Activated CD8-positive, alpha-beta memory T cell treated with anti-CD3 and anti-CD28 coated beads, Interleukin-2, amount 50 U/mL, for 24 hours (primary cell): ENCODE measurements around the gene SLC25A25.
"Not testable (repeated sequence)": the region's sequence is repeated elsewhere in the genome, so short reads cannot be mapped to it uniquely, and the experiment has no call there.

Source experiments
- DNase-seq: peaks from one replicate; pipeline ENCODE4 v3.0.0-alpha.2; 2020; ENCODE audit errors: extremely low read depth

The SLC25A25 gene

DNA sequence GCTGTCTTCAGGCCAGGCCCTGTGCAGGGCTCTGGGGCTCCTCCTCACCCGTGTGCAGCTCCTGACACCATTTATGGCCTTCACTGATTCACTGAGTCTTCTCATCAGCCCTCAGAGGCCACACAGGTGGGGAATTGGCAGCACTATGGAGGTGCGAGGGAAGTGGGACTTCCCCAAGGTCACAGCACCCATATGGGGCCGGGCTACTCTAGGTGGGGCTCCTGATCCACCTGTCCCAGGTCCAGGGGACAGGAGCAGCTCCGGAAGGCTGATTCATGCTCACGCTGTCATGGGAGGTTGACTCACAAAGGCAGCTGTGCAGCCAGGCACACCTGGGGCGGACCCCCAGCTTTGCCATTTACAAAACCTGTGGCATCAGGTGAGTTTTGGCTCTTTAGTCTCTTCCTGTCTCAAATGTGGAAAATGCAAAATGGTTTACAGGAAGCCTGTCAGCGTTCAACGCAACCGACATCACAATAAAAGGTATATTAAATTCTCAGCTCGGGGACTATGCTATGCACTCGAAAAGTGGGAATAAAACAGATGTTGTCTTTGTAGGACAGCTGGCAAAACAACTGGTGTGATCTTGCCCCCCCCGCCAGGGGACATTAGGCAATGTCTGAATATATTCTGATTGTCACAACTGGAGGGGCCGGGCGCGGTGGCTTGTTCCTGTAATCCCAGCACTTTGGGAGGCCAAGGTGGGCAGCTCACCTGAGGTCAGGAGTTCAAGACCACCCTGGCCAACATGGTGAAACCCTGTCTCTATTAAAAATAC, 15.9 kb upstream of the SLC25A25 start:
- no peak for DNase-seq

DNA sequence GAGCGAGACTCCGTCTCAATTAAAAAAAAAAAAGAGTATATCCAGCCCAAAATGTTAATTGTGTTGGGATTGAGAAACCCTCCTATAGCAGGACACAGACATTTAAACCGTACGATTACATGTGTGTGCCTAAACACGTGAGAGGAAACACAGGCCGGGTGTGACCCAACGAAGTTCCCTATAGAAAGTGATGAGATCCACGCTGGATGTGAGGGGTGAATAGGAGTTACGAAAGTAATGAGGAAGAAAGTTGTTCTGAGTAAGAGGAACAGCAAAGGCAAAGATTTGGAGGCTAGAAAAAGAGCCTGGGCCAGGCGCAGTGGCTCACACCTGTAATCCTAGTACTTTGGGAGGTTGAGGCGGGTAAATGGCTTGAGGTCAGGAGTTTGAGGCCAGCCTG, 14.5 kb upstream of the SLC25A25 start:
- no peak for DNase-seq

DNA sequence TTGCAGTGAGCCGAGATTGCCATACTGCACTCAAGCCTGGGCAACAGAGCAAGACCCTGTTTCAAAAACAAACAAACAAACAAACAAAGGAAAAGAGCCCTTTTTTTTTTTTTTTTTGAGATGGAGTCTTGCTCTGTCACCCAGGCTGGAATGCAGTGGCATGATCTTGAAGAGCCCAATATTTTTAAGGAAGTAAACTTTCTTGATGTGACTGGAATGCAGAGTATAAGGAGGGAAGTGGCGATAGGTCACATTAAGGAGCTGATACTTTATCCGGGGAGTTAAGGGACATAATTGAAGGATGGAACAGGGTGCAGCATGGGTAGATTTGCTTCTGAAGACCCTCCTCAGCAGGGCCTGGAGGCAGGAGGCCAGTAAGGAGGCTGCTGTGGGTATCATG, 13.9 kb upstream of the SLC25A25 start:
- no peak for DNase-seq

DNA sequence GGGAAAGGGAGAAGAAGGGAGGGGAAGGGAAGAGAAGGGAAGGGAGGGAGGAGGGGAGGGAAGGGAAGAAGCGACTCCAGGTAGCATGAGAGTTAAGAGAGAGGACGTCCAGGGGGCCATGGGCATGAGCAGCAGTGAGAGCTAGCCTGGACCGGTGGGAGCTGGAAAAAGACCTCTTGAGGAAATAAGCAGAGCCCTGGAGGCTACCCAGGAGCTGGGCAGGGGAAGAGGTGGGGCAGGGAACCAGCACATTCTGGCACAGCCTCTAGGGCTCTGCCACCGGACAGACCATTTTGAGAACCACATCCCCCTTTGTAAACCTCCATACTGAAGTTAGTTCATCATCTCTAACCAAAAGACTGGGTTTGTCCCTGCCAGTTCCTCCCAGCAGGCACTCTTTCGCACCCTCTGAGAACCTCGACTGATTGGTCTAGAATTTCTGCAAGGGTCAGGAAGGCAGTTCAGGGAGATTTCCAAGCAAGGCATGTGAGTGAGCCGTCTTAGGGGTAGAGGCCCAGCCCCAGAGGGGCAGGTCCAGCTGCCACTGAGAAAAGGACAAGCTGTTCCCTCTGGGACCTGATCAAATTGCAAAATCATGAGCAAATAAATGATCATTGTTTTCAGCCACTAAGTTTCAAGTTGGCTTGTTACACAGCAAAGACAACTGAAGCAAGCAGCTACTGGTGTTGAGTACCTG, 12.5 kb upstream of the SLC25A25 start:
- no peak for DNase-seq

DNA sequence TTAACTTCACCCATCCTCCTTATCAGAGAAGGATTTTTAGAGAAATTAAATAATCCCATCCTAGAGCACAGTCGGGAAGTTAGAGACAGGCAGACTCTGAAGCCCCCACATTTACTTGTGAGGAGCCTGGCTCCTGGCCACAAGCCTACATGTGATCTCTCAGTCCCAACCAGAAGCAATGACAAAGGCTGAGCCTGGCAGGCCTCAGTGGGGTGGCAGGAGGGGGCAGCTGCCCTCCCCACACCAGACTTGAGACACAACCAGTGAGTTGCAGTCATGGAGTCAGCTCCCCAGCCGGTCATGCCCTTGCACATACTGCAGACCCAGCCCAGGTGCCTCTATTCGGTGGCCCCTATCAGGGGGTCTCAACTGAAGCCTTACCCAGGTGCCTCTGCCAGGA, 11.9 kb upstream of the SLC25A25 start:
- DNase-seq = no peak

DNA sequence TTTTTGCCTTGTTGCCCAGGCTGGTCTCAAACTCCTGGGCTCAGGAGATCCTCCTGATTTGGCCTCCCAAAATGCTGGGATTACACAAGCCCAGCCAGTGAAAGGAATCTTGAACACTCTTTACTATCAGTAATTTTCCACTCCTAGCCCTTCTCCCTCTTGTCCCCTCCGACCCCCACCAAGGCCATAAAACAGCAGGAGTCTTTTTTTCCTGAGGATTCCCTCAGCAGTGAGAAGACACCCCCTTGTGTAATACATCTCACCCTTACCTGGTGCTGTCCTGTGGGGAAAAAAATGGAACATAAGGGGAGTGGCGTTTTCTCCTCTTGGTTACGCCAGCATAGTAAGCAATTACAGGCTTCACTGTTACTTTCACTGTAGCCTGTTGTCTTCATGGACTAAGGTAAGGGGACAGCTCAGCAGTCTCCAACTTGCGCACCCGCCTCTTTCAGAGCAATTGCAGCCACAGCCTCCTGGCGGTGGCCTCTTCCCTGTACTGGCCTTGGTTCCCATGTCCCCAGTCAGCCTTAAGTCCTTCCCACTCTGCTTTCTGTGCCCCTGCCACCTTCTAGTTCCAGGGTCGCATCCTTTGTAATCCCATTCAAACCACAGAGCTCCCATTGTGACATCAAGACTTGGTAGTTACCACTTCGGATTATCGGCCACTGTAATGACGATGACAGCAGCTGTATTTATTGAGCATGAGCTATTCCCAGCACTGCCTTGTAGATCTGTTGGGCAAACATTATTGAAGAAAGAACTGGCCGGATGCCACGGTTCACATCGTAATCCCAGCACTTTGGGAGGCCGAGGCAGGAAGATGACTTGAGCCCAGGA, 10.9 kb upstream of the SLC25A25 start:
- DNase-seq = no peak

DNA sequence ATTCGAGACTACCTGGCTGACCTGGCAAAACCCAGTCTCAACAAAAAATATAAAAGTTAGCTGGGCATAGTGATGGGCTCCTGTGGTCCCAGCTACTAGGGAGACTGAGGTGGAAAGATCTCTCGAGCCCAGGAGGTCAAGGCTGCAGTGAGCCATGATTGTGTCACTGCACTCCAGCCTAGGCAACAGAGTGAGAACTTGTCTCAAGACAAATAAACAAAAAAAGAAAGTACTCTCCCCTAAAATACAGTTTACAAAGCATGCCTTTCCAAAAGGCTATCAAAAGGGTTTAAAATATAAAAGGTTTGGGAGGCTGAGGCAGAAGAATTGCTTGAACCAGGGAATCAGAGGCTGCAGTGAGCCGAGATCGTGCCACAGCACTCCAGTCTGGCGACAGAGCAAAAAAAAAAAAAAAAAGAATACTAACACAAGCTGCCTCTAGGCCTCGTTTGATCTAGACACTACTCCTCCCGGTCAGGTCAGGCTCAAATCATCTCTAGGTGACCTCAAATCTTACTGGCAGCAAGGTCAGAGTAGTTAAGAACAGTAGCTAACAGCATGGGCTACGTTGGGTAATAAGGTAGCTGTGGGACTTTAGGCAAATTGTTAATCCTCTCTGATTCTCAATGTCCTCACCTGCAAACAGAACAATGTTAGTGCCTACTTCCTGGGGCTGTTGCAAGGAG, 10.2 kb upstream of the SLC25A25 start:
- DNase-seq = no peak

DNA sequence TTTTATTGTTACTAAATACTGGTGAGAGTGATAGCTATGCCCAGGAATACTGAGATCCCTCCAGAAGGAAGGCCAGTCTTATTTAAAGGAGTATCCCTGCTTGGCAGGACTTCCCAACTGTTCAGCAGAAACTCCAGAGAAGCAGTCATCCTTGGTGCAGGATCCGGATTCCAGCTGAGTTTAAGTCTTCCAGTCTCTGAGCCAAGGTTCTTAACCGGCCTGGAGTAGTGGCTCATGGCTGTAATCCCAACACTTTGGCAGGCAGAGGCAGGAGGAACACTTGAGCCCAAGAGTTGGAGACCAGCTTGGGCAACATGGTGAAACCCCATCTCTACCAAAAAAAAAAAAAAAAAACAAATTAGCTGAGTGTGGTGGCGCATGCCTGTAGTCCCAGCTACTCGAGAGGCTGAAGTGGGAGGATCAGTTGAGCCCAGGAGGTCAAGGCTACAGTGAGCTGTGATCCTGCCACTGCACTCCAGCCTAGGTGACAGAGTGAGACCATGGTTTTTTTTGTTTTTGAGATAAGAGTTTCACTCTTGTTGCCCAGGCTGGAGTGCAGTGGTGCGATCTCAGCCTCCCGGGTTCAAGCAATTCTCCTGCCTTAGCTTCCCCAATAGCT, 8.6 kb upstream of the SLC25A25 start:
- no peak for DNase-seq

DNA sequence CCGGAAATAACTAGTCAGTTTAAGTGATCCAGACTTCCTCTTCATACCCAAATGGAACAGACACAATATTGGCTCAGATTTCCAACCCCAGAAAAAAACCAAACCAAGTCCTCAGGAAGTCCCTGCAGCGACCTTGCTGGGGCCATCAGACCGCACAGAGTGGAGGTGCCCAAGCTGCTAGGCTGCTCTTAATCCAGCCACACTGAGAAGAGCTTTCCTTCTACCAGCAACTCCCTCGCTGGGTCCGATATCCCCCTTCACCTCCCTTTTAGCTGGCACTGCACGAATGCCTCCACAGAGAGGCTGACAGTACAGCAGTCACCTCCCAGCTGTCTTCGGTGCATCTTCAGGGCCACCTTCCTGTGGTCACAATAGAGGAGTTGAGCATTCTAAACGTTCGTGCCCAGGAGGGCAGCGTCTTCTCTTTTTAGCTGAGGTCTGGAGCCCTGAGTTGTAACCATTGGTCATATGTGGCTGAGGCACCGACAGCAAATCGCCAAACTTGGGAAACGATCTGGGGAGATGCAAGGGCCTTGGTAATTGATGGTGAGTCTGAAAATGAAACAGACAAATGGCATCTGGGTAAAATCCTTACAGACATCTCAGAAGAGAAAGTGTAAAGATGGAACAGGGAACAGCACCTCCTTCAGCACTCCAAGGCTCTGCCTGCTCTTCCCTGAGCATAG, 6.6 kb upstream of the SLC25A25 start:
- no peak for DNase-seq

DNA sequence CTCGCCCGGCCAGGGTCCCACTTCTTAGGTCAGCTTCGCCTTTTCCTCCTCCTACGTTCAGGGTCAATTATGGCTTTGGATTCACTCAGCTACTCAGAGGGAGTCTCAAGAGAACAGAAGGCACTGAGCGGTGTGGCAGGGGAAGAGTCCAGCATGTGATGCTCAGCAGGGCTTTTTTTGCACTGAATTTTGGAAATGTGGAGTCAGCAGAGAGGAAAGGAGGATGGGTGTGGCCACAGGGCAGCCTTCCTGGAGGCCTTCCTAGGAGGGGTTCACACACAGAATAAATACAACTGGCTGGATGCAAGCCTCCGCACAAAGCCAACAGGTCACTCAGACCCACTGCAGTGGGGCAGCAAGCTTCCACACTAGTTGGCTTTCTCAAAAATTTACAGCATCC, 5.8 kb upstream of the SLC25A25 start:
- no peak for DNase-seq

DNA sequence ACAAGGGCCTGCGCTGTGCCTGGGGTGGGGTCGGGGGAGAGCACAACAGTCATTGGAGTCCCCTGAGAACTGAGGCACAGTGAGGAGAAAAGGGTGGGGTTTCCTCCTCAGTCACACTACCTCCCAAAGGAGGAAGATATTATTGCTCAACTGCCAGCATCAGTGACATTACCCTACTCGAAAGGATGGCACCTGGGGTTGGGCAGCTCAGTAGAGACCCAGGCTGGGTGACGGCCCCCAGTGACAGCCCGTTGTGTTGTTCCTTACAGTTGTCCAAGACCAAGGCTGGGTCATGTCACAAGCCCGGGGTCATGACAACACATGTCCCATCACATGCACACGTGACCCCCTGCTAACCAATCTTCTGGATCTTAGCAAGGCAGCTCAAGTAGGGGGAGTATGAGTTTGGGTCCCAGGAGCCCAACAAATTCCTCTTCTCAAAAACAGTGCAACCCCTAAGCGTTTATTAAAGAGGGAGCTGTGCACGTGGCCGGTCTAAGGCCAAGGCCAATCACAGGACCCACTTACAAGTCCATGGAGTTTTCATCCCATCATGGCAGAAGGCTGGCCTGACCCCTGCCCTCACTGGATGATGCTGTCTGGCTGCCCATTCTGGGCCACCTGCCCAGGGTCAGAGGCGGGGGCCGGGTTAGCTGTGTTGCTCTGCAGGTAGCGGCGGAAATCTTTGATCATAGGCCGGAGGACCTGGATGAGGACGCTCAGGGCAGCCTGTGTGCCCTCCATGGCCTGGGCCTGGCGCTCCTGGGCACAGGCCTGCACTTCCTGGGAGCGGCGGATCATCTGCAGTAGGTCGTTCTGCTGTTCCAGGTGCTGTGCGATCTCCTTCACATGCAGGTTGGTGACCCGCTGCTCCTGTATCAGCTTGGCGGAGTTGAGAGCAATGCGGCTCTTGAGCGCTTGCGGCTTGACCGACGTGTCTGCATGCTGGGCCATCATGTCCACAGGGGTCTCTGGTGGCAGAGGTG, 4.9 kb upstream of the SLC25A25 start:
- no peak for DNase-seq

DNA sequence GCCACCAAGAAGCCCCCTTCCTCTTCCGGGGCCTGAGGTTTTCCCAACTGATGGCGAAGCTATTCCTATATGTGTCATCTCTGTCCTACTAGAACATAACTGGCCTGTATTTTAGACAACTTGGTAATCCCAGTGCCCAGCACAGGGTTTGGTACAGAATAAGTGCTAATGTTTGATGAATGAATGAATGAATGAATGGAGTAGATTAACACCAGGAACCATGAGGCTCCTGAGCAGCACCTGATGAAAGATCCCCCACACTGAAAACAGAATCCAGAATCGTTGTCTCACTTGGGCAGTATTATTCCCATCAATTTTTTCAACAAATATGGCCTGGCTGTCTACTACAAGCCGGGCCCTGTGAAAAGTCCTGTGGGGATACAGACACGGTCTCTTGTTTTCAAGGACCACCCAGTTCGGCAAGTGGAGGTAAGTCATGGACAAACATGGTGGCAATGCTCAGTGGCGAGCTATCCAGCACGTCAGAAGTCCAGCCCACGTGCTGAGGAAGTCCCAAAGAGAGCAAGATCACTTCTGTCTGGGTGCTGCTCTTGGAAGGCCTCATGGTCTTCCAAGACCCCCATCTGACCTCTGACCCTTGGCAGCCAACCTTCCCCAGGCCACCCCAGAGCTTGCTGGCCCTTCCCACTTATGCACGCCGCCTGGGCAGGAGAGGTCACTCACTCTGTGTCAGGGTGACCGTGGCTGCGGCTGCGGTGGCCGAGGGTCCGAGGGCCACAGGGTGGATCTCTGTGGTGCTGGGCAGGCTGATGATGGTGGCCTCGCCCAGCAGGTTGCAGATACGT, 1.9 kb upstream of the SLC25A25 start:
- DNase-seq = no peak

DNA sequence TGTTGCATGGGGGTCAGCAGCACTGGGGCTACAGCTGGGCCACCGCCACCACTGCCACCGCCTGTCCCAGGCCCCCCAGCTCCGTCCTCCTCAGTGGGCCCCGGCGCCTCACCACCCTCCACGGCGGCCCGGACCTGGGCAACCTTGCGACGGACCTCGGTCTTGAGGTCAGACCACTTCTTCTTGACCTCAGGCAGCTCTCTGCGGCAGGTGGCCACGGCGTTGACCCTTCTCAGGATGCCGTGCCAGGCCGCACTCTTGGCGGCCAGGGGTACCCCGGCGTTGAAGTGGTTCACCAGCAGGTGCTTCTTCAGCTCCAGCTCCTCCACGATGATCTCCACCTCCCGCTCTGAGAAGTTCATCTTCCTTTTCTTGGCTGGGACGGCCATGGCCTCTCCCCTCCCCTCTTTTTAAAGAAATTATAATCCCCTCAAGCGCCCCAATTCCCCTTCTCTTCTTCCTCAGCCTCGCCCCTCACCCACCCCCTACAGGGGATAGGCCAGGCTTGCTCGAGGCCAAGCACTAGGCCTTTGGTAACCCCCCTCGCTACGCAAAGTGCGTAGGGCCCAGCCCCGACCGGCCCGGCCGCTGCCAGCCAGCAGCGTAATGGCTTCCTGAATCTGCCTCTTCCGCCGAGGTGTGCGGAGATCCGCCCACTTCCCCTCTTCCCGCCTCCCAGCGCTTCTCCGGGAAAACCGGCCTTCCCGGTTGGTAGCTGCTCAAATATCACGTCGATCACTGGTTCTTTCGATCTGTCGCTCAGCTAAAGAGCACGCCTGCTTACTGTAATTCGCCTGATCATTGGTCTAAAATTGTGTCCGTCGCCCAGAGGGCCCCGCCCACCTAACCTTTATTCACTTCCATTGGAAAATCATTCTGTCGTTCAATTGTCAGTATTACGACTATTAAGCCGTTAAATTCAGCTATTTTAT, 1.1 kb upstream of the SLC25A25 start, which contains the start of gene NAIF1:
Gene NAIF1 (minus strand): TSS at position 608 of the 932 bp plus-strand sequence. CDS start 219 bp downstream, at position 389.
- DNase-seq = peak; percentile 84

DNA sequence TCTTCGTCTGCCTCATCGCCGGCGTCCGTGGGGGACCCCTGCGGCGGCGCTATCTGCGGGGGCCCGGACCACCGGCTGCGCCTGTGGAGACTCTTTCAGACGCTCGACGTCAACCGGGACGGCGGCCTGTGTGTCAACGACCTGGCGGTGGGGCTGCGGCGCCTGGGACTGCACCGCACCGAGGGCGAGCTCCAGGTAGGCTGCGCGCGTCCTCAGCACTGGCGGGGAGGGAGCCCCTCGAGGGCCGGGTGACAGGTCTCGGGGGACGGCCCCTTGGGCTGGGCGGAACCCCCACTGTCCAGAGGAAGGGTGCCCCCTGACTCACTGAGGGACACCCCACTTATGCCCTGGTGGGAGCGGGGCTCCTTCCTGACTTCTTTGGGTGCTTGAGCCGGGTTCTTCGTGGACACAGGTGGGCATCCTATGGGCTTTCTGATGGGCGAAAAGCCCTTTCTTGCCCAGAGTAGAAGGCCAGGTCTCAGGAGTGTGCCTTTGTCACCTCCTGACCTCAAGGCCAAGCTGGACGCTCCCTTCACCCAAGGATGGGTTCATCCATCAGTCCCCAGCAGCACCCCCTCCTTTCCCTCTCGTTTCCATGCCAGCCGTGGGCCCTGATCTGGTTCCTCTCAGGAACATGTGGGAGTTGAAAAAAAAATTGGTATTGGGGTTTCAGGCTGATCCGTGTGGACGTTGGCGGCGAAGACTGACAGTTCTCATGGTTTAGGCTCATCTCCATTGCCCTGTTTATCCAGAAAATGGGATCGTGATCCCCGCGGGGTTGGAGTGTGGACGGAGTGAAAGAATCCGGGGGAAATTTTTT, 564 bp downstream of the SLC25A25 start:
- DNase-seq = no peak

DNA sequence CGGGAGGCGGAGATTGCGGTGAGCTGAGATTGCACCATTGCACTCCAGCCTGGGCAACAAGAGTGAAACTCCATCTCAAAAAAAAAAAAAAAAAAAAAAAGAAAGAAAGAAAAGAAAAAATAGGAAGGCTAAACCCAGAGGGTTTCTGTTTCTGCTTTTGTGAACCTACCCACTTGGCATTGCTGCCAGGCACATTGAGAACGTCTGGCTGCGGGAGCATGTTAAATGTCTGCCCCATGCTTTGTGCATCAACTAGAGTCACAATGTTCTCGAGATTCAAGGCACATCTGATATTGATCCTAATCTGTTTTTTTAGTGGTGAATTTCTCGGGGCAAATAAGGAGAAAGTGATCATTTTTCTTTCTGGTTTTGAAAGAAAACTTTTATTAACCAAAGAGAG, 2.8 kb downstream of the SLC25A25 start:
- DNase-seq = no peak

DNA sequence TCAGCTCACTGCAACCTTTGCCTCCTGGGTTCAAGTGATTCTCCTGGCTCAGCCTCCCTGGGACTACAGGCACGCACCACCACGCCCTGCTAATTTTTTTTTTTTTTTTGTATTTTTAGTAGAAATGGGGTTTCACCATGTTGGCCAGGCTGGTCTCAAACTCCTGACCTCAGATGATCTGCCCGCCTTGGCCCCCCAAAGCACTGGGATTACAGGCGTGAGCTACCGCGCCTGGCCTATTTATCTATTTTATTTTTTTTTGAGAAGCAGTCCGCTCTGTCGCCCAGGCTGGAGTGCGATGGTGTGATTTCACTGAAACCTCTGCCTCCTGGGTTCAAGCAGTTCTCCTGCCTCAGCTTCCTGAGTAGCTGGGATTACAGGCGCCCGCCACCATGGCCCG, 3.4 kb downstream of the SLC25A25 start:
- DNase-seq = not testable (repeated sequence)
